Natural killer cell (primary cell): ENCODE results near the gene FBXO15. TPM values are rescaled to one million over a fixed set of nuclear protein-coding genes. Genes with fewer than 3 reads are reported as not detected.

ENCODE experiments used
- ATAC-seq, 3 donors: fragments of 150-1000 bp in 2 of 3; fragments of 200-7000 bp in 1 of 3; cut with Tn5 transposase; 1 replicate in 1 of 3; 2 replicates in 2 of 3; pipeline ENCODE4 v1.10.0; 2021; ENCODE audit warnings: mild to moderate bottlenecking in 2 of 3, moderate library complexity in 2 of 3
- DNase-seq, 2 donors: peaks; one replicate each; pipeline versions ENCODE4 v3.0.0 to v3.0.0-alpha.2; 2013 to 2021; ENCODE audit warnings: mixed read lengths in 1 of 2
- H3K27ac ChIP-seq: one replicate; pipeline ENCODE4 v1.5.1; 2013; ENCODE audit warnings: mild to moderate bottlenecking, low read length
- H3K27me3 ChIP-seq: one replicate; pipeline ENCODE4 v1.6.1; 2013; ENCODE audit warnings: low read length; ENCODE audit not compliant: control insufficient read depth, insufficient read depth
- H3K36me3 ChIP-seq: one replicate; pipeline ENCODE4 v1.6.1; 2013; ENCODE audit warnings: low read length; ENCODE audit not compliant: control insufficient read depth, insufficient read depth
- H3K4me1 ChIP-seq: one replicate; pipeline ENCODE4 v1.6.1; 2013; ENCODE audit warnings: low read length; ENCODE audit not compliant: control insufficient read depth, insufficient read depth
- H3K4me3 ChIP-seq: one replicate; pipeline ENCODE4 v1.5.1; 2013; ENCODE audit warnings: low read length
- H3K9me3 ChIP-seq: one replicate; pipeline ENCODE4 v1.6.1; 2013; ENCODE audit warnings: low read length; ENCODE audit not compliant: control insufficient read depth, insufficient read depth
- H3K27ac Mint-ChIP-seq, 2 donors: one replicate each; pipeline ENCODE4 v1.8.0; 2022; ENCODE audit warnings: mild to moderate bottlenecking in 2 of 2, mixed read lengths in 2 of 2, moderate library complexity in 1 of 2
- H3K27me3 Mint-ChIP-seq, 2 donors: one replicate each; pipeline ENCODE4 v1.8.0; 2022; ENCODE audit warnings: low read depth in 2 of 2, mixed read lengths in 2 of 2
- H3K36me3 Mint-ChIP-seq: one replicate; pipeline ENCODE4 v1.8.0; 2022; ENCODE audit warnings: mixed read lengths
- H3K4me1 Mint-ChIP-seq, 2 donors: one replicate each; pipeline ENCODE4 v1.8.0; 2022; ENCODE audit warnings: mixed read lengths in 2 of 2
- H3K4me3 Mint-ChIP-seq: one replicate; pipeline ENCODE4 v1.8.0; 2022; ENCODE audit warnings: mild to moderate bottlenecking, moderate library complexity, mixed read lengths
- H3K9me3 Mint-ChIP-seq, 2 donors: one replicate each; pipeline ENCODE4 v1.8.0; 2022; ENCODE audit warnings: mixed read lengths in 2 of 2
- intact Hi-C: fragments of 100-400 bp; cut with micrococcal nuclease; formaldehyde crosslinking; loops from one replicate; pipeline ENCODE4 v1.14.2; 2022
- total RNA-seq, 4 donors: library from RNA; stranded (reverse); fragments of 120-200 nt in 1 of 4; gene quantifications; one replicate each; pipeline versions ENCODE4 v1.2.3 to v1.2.4, GENCODE V29; 2013 to 2022
- TF ChIP-seq, protein P1 (sequence below): fragments of 200-600 bp; IDR thresholded peaks from one replicate; pipeline ENCODE4 v1.8.0; 2022; ENCODE audit warnings: antibody characterized with exemption

FBXO15 gene
- total RNA-seq, 3 donors from 2014 or later (not counting 1 experiment from before 2014, with no cell fraction given): 0.50 to 2.6 (median 0.87) TPM

DNA sequence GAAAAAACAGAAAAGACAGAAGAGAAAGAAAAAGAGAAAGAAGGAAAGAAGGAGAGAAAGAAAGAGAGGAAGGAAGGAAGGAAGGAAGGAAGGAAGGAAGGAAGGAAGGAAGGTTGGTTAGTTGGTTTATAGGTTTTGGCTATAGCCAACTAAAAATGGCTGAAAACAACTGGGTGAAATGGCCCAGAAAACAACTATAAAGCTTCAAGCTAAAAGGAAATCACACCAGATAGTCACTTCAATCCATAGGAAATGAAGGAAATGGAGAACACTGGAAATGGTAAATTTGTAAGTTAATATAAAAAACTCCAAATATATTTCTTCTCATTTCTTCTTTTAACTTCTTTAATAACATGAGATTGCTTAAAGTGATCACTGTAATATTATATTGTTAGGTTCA is 118.5 kb downstream of the FBXO15 start:
- DNase-seq: no peak
- H3K27ac ChIP-seq: no peak overlapping the region
- Mint-ChIP-seq H3K27ac (no peak overlapping the region), H3K4me1 (no peaks in the 10 kb centered on the region), H3K9me3 (no peaks in the 10 kb centered on the region), H3K27me3 (peaks cover 0 to 3% of the 10 kb centered on the region in 2 donors), H3K36me3 (no peaks in the 10 kb centered on the region), H3K4me3 (no peak overlapping the region)
- H3K4me1 ChIP-seq: no peaks in the 10 kb centered on the region
- intact Hi-C loops: no loop called here
- ATAC-seq: no peak
- TF ChIP-seq, protein P1, sequence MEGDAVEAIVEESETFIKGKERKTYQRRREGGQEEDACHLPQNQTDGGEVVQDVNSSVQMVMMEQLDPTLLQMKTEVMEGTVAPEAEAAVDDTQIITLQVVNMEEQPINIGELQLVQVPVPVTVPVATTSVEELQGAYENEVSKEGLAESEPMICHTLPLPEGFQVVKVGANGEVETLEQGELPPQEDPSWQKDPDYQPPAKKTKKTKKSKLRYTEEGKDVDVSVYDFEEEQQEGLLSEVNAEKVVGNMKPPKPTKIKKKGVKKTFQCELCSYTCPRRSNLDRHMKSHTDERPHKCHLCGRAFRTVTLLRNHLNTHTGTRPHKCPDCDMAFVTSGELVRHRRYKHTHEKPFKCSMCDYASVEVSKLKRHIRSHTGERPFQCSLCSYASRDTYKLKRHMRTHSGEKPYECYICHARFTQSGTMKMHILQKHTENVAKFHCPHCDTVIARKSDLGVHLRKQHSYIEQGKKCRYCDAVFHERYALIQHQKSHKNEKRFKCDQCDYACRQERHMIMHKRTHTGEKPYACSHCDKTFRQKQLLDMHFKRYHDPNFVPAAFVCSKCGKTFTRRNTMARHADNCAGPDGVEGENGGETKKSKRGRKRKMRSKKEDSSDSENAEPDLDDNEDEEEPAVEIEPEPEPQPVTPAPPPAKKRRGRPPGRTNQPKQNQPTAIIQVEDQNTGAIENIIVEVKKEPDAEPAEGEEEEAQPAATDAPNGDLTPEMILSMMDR: no peak
- H3K36me3 ChIP-seq: no peaks in the 10 kb centered on the region
- H3K4me3 ChIP-seq: no peak overlapping the region
- H3K9me3 ChIP-seq: no peaks in the 10 kb centered on the region
- no peaks in the 10 kb centered on the region for H3K27me3 ChIP-seq

Other genes starting within 250 kb of the FBXO15 start
- 10 to 100 TPM; 13.1 to 17.3 (median 16.1) TPM for gene TIMM21, start 689 bp upstream of the FBXO15 start, total RNA-seq
- gene CYB5A, start 144.1 kb upstream of the FBXO15 start, total RNA-seq: 10 to 100 TPM; 10.4 to 14.6 (median 13.0) TPM
- not detected for gene C18orf63, start 168.0 kb upstream of the FBXO15 start, total RNA-seq